ENCODE data around the gene SLC6A9. TPM values are rescaled to one million over a fixed set of nuclear protein-coding genes. Genes with fewer than 3 reads are reported as not detected.

The SLC6A9 gene
- polyA plus RNA-seq, 10 donors: 2.0 to 5.5 (median 3.8) TPM

GRCh38 chr1:43985984-43986595 lies 45.2 kb downstream of the SLC6A9 start:
- DNase-seq: no peak

GRCh38 chr1:43984855-43985254 lies 46.4 kb downstream of the SLC6A9 start:
- DNase-seq: no peak

GRCh38 chr1:43983253-43983899 lies 47.9 kb downstream of the SLC6A9 start:
- no peak for DNase-seq

- no peak for DNase-seq
Measured at GRCh38 chr1:43982808-43983207, 48.5 kb downstream of the SLC6A9 start.

GRCh38 chr1:43982241-43982640 lies 49.0 kb downstream of the SLC6A9 start:
- no peak for DNase-seq

- no peak for DNase-seq
Measured at GRCh38 chr1:43981636-43982035, 49.6 kb downstream of the SLC6A9 start.

GRCh38 chr1:43981135-43981491 lies 50.1 kb downstream of the SLC6A9 start:
- no peak for DNase-seq

GRCh38 chr1:43980255-43981134 lies 50.8 kb downstream of the SLC6A9 start:
- no peak for DNase-seq

- peak; percentile 38 to 75 (median 40) for DNase-seq
Measured at GRCh38 chr1:43979528-43980254, 51.6 kb downstream of the SLC6A9 start.

GRCh38 chr1:43979261-43979527 lies 52.1 kb downstream of the SLC6A9 start:
- DNase-seq: no peak

- DNase-seq: peak; percentile 39 to 68 (median 55)
Measured at GRCh38 chr1:43978551-43979260, 52.6 kb downstream of the SLC6A9 start, which contains the start of gene B4GALT2. Gene B4GALT2 (plus strand): TSS chr1:43979210. CDS start chr1:43981161, 1,951 bp downstream.

- DNase-seq: no peak
Measured at GRCh38 chr1:43978264-43978550, 53.1 kb downstream of the SLC6A9 start.

- no peak for DNase-seq
Measured at GRCh38 chr1:43977376-43978263, 53.6 kb downstream of the SLC6A9 start.

GRCh38 chr1:43976890-43977289 lies 54.4 kb downstream of the SLC6A9 start:
- DNase-seq: no peak

GRCh38 chr1:43976045-43976444 lies 55.2 kb downstream of the SLC6A9 start:
- DNase-seq: no peak

GRCh38 chr1:43975249-43975961 lies 55.9 kb downstream of the SLC6A9 start:
- DNase-seq: peak in 1 of 3 donors; percentile 66

- DNase-seq: peak; percentile 94 to 98 (median 95)
Measured at GRCh38 chr1:43974443-43975248, 56.6 kb downstream of the SLC6A9 start, which contains the start of gene ATP6V0B. Gene ATP6V0B (plus strand): TSS chr1:43974960. CDS start chr1:43975041, 81 bp downstream.

GRCh38 chr1:43973981-43974442 lies 57.2 kb downstream of the SLC6A9 start:
- DNase-seq: no peak

Data from muscle of back (tissue), 11 donors.